T-helper 2 cell treated with Interferon-gamma antibody and Interleukin-4, amounts not matched to agents 100 ng/mL and 5 ng/mL, for 36 hours (primary cell): ENCODE measurements around the gene KLHL34. TPM values are rescaled to one million over a fixed set of nuclear protein-coding genes. Genes with fewer than 3 reads are reported as not detected.

Source experiments
- intact Hi-C: fragments of 100-400 bp; cut with micrococcal nuclease; formaldehyde crosslinking; loops from one replicate; pipeline ENCODE4 v1.15.1; 2023
- total RNA-seq: library from RNA; stranded (reverse); gene quantifications from 2 replicates; pipeline ENCODE4 v1.2.3, GENCODE V29; 2022

KLHL34 gene
- 0.18 and 0.39 TPM in 2 replicates for total RNA-seq

GRCh38 chrX:21658152-21658737 lies at the start of gene KLHL34:
Gene KLHL34 (minus strand): TSS chrX:21658330. CDS start chrX:21657788, 542 bp downstream.
- intact Hi-C loops: no loop called here

GRCh38 chrX:21705225-21705624 lies 47.1 kb upstream of the KLHL34 start:
- intact Hi-C loops: no loop called here

GRCh38 chrX:21702725-21703124 lies 44.6 kb upstream of the KLHL34 start:
- intact Hi-C loops: no loop called here

- intact Hi-C loops: no loop called here
Observed at GRCh38 chrX:21700967-21701366, 42.8 kb upstream of the KLHL34 start.

GRCh38 chrX:21700275-21700674 lies 42.1 kb upstream of the KLHL34 start:
- intact Hi-C loops: no loop called here

GRCh38 chrX:21699136-21699535 lies 41.0 kb upstream of the KLHL34 start:
- intact Hi-C loops: no loop called here

- intact Hi-C loops: no loop called here
Observed at GRCh38 chrX:21698272-21698671, 40.1 kb upstream of the KLHL34 start.

GRCh38 chrX:21691512-21692018 lies 33.4 kb upstream of the KLHL34 start:
- intact Hi-C loops: no loop called here

- intact Hi-C loops: no loop called here
Observed at GRCh38 chrX:21683941-21684340, 25.8 kb upstream of the KLHL34 start.

GRCh38 chrX:21678048-21678612 lies 20.0 kb upstream of the KLHL34 start:
- intact Hi-C loops: no loop called here

GRCh38 chrX:21675931-21676330 lies 17.8 kb upstream of the KLHL34 start:
- intact Hi-C loops: no loop called here

- intact Hi-C loops: no loop called here
Observed at GRCh38 chrX:21674430-21675186, 16.5 kb upstream of the KLHL34 start.

GRCh38 chrX:21666679-21667078 lies 8.5 kb upstream of the KLHL34 start:
- intact Hi-C loops: no loop called here

GRCh38 chrX:21666252-21666651 lies 8.1 kb upstream of the KLHL34 start:
- intact Hi-C loops: no loop called here

- intact Hi-C loops: no loop called here
Observed at GRCh38 chrX:21662761-21663160, 4.6 kb upstream of the KLHL34 start.

GRCh38 chrX:21661316-21661715 lies 3.2 kb upstream of the KLHL34 start:
- intact Hi-C loops: no loop called here

- intact Hi-C loops: no loop called here
Observed at GRCh38 chrX:21660156-21660555, 2.0 kb upstream of the KLHL34 start.

GRCh38 chrX:21659320-21659719 lies 1.2 kb upstream of the KLHL34 start:
- intact Hi-C loops: no loop called here

GRCh38 chrX:21658746-21659145 lies 616 bp upstream of the KLHL34 start:
- intact Hi-C loops: no loop called here

- intact Hi-C loops: no loop called here
Observed at GRCh38 chrX:21657318-21658151, 595 bp downstream of the KLHL34 start.

- intact Hi-C loops: no loop called here
Observed at GRCh38 chrX:21656587-21657317, 1.4 kb downstream of the KLHL34 start.
